Esophagus mucosa (tissue), 1 donor: ENCODE measurements around the gene PLEKHA6. TPM values are rescaled to one million over a fixed set of nuclear protein-coding genes. Genes with fewer than 3 reads are reported as not detected.

Experiments
- ATAC-seq: fragments of 200-7000 bp; cut with Tn5 transposase; one replicate; pipeline ENCODE4 v1.9.1; 2020
- total RNA-seq: library from RNA; stranded (reverse); gene quantifications from one replicate; pipeline ENCODE4 v1.2.4, GENCODE V29; 2023
- donor health status: DM: yes; HTN: yes; CAD: no.

PLEKHA6 gene
- total RNA-seq, 1 donor from 2014 or later: 11.1 TPM

DNA sequence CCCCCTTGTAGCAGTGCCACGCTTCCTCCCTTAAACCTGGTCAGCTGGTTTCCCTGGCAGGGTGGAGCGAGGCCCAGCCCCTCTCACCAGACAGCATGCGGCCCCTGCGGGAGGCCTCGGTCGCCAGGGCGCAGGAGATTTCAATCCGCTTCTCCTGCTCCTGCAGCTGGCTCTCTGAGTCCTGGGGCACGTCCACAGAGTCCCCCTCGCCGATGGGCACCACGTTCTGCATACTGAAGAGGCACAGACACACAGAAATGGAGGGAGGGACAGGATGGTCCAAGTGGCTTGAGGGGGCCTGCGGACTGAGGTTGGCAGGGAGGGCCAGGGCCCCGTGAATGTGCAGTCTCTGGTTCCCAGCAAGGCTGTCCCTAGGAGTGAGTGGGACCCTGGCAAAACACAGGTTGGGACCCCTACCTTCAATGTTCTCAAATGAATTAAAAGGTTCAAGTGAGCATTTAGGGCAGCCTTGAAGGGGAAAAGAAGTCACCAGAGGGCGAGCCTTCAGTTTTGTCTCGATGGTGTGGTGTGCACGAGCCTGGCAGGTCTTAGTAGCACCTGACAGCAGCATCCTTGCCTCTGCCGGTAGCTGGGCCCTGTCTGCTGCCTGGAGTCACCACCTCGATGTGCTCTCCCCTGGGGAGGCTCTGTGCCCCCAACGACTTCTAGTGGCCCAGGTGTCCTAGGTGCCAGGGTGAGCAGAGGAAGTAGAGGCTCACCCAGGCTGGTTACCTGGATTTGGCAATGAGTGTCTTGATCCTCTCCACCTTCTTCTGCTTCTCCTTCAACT is 131.5 kb downstream of the PLEKHA6 start:
- no peak for ATAC-seq

DNA sequence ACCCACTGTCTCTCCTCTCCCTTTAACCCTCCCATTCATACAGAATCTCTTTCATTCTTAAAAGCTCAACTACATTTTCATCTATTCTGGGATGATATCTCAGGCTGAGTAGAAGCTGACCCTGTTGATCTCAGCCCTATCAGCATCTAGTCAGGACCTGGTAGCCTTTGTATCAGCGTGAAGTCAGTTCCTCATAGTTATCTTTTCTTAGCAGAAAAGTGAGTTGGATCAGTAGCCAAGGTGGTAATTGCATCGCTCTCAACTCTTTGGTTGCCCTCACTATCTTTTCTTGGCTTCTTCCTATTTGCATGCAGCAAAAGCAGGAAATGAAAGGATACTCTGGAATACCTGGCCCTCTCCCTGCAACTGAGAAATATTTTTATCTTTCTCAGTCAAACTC is 132.4 kb downstream of the PLEKHA6 start:
- ATAC-seq: no peak

DNA sequence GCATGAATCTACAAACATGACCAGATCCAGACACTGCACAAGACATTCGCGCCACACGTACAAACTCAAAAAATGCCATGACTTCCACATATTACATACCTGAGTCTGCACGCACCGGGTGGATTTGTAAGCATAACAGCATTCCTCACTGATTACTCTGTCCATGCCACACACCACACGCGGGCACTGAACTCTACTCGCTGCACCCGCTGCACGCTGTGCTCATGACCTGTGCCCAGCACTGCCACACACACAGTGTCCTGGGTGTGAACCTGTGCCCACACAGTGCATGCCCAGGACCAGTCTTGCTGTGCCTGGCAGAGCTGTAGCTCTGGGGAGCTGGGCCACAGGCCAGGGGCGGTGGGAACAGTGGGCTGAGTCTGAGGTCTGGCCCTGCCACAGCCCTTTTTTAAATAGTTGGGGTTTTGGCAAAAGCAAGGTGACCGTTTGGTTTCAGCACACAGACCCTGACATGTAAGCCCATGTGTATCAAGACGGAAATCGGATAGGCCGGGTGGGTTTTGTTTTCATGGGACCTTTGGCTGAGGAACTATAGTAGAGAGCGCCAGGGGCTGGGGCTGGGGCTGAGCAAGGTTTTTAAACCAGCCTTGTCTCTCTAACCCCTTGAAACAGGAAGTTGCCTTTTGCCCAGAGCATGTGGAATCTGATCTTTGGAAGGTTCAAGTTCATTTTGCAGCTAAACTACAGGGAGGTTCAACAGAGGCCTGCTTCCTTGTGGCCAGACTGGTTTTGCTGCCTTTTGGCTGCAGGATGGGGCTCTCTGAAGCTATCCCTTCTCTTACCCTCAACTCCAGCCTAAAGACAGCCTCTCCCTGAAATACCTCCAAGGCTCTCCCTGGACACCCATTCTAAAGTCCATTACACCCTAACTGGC is 133.6 kb downstream of the PLEKHA6 start:
- ATAC-seq: peak; percentile 83

DNA sequence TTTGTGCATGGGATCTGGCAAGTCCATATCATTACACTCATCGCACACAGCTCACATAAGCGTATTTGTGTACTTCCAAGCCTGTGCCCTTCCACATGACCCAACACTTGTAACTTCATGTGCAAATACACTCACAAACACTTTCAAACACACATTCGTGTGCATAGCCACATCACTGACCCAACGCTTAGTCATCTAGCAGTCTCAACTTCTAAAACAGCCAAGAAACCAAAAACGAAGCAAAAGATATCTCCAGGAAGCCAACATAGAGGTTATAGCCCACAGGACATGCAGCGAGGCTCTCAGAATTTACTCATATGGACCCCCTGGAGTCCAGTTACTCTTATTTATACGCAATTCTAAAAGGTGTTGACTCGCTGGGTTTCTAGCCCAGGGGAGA is 135.1 kb downstream of the PLEKHA6 start:
- ATAC-seq: no peak

DNA sequence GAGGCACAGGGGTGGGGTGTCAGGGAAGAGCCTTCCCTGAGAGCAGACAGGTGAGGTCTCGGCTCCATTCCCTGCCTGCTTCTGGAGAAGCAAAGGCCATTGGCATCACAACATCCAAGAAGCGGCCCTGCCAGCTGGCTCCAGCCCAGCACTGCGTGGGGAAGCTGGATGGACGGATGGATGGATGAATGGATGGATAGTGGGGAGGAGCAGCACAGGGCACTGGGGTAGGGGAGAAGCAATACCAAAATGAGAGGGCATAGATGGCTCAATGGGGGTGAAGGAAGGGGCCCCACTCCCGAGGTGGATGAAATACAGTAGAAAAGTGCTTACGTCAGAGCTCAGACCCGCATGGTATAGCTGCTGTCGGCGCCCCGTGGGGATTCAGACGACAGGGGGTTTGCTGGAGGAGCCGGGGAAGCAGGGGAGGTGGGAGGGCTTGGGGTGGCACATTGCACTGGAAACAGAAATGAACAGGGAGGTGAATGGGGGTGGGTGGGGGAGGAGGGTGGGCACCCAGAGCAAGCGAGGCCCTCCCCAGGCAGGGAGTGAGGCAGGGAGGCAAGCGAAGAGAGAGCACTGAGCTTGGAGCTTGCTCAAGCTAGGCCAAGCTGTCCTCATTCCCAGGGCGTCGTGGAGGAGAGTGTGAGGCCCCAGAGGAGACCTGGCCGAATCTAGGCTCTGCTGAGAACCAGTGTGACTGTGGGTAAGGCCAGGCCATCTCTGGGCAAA is 136.4 kb downstream of the PLEKHA6 start:
- no peak for ATAC-seq

DNA sequence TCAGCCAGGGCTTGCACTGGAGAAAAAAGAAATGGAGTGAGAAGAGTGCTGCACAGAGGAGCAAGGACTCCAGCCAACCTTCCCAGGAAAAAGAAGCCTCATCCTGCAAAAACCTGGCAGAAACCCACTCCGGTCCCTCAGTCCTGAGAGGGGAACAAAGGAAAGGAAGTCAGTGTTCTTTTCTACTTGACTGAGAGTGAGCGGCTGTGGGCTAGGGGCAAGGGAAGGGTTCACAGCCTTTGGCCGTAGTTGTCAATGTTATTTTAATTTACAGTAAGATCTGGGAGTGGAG is 137.0 kb downstream of the PLEKHA6 start:
- no peak for ATAC-seq

DNA sequence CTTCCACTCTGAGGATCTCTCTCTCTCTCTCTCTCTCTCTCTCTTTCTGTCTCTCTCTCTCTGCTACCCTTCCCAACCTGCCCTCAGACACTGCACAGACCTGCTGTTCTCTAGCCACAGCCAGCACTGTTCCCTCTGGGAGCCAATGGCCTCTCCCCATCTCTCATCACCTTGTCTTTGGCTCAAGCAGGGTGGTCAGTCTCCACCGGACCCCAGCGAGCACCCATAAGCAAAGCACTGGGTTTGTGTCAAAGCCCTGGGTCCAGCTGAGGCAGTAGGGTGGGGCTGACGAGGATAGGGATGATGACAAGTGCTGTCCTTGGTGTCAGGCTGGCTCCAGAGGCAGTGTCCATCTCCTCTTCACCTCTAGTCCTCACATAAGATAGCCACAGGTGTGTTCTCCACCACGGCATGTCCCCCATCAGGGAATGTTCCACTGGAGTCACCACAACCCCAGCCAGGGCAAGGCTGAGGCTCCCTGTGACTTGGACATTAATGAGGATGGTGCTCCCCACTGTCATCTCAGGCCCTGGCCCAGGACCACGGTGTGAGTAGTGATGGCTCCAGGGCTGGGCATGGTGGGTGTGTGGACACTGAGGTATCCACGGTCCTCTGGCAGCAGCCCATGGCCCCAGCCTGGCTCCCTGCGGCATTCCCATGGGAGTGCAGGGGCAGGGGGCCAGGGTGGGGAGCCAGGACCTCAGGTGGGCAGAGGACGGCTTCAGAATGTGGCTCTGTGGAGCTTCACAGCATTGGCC is 137.5 kb downstream of the PLEKHA6 start:
- ATAC-seq: no peak

DNA sequence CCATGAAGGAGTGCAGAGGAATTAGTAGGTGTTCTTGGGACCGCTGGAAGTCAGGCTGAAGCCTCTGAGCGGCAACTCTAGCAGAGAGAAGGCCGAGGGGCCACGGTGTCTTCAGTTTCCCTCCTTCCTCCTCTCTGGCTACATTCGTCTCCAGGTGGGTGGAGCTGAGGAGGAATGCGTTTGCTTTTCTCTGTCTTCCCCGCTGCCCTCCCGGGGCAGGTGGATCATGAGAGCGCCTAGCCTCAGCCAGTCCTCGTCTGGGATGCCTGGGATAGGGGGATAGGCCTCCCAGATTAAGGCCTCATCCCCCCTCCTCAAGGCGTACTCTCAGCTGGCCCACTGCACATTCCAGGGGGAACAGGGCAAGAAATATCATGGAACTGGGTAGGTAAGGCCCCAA is 138.5 kb downstream of the PLEKHA6 start:
- no peak for ATAC-seq

DNA sequence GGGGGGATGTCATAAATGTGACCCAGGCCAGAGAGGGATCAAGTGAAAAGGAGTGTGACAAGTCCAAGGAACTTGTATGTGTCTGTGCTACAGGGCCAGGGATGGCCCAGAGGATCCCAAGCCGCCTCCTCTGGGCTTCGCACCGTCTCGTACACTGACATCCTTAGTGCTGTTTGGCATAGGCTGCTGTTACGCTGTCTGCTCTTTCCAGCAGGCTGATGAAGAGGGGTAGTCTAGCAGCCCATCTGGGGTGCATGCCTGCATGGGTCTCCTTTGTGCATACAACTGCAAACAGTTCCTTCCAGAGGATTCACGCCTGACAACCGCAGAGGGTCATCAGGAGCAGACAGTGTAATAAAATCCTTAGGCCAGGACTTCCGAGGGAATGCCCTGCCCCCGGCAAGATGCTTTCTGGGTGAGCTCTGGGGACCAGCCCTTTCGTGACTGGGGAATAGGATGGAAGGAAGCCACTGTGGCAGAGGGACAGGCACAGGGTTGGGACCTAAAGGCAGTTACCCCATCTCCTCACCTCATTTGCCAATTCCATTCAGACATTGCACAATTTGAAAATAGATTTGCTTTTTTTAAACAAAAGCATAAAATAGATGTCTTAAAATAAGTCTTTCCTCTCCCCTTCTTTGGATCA is 139.6 kb downstream of the PLEKHA6 start:
- ATAC-seq: no peak

DNA sequence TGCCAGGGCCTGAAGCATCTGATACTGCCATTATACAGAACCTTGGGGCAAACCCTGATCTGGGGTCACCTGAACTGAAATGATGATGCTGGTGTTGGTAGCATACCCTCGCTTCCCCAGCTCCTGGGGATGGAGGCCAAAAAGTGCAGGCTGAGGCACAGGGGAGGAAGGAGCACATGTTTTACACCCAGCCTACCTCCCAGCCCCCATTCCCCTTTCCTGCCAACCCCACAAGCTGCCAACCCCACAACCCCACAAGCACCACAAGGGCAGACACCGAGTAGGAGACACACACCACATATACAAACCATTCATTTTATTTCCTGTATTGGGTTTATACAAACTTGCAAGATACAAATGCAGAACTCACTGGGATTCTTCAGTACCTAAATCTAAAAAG is 141.2 kb downstream of the PLEKHA6 start:
- ATAC-seq: no peak

DNA sequence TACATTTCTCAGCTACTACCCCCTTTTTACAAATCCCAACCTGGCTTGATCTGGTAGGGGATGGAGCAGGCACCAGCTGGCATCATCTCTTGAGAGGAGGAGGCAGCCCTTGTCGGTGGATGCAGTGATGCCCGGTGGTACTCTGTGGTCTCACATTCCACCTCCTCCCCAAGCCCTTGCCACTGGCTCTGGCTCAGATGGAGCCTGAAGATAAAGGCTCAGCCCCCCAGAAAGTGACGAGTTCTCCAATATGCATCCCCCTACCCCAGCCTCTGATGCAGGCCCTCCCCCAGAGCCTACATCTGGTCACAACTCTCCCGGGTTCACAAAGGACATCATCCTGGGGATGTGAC is 142.1 kb downstream of the PLEKHA6 start:
- no peak for ATAC-seq

DNA sequence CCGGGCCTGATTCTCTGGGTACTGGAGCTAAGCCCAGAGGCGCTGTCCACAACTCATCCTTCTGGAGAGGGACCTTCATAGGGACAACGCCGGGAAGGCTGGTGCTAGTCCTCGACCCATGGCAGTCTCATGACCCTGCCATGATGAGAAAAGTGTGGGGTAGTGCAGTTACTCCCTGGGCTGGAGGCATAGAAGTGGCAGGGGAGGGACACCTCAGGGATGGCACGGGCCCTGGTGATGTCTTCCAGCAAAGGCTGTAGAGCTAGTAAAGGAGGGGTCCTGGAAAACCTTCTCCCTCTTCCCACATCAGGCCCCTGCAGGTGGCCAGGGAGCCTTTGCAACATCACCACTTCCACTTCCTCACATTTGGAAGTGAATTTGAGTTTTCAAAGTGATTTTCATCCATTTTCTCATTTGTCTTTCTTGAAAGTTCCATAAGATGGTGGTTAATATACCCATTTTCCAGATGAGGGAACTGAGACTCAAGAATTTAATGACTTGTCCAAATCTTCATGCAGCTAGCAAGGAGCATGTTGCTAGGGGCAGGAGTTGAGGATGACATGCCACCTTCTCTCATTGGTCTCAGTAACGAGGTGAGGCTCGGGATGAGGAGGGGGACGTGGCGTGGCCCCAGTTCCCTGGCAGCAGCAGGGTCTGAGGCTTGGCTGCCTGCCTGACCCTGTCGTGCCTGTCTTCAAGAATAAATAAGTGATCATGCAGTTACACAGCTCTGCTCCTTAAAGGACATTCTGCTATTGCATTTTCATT is 142.7 kb downstream of the PLEKHA6 start:
- ATAC-seq: no peak

DNA sequence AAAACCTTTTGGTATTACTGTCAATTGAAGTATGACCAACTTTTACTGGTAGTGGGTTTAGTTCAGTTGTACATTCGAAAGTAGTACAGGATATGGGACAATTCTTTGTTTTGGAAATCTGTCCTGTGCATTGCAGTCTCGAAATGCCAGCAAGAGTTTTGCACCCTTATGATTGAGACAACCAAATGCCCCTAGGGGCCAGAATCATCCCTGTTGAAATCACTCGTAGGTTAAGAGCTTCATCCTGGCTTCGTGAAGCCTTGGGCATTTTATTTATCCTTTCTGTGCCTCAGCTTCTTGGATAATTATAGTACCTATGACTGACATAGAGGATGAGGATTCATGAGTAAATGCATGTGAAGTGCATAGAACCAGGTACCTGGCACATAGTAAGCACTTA is 143.5 kb downstream of the PLEKHA6 start:
- no peak for ATAC-seq

DNA sequence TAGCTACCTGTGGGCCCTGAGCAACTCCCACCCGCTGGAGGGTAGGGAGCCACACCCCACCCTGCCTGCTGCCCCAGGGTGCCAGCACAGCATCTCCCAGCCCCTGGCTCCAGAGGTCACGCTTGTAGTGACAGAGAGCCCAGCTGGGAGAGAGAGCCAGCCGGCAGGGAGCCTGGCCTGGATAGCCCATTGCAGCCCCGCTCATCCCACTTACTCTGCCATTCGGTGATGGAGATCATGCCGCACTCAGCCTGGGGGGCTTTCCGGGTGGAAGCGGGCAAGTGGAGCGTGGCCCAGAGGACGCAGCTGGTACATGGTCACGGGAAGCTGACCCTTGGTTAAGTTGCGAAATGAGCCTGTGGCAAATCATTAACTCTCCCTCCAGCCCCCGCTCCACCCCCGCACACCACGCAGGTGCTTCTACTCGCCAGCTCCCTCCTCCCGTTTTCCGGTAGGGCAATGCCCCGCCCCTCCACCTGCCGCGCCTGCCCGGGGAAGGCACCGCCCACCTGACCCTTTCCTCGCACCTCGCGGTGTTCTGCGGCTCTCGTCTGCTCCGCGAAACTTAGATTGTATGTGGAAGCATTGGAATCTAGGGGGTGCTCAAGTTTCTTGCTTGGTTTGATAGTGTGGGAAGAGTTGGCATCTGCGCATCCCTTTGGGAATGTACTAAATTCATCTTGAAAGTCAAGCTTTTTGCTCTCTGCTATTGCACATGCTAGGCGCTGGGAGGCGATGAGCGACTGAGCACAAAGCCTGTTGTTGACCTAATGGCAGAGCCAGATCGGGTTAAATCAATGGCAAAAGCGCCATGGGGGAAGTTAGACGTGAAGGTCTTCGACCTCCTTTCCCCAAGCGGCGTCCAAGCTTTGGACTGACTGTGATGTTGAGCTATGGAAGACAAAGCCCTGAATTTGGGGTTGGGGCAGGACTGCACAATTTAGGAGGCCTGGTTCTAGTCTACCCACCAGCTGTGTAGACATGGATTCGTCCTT is 145.8 kb downstream of the PLEKHA6 start, which contains the start of gene GOLT1A:
Gene GOLT1A, minus strand, starts transcription at position 321 of the 995 bp plus-strand sequence. Its CDS starts 82 bp downstream, at position 239.
- ATAC-seq: peak; percentile 77

DNA sequence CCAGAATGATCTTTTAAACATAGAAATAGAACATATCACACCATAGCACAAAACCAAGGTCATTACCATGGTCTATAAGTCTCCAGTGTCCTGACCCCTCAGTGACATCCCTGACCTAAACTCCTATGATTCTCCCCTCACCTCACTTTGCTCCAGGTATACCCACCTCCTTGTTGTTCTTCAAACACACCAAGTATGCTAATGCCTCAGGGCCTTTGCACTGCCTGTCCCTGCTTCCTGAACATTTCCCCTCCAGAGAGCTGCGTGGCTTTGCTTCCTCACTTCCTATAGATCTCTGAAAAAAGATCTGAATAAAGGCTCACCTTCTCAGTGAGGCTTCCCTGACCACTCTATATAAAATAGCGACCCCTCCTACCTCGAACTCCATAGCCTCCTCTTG is 147.0 kb downstream of the PLEKHA6 start:
- no peak for ATAC-seq

DNA sequence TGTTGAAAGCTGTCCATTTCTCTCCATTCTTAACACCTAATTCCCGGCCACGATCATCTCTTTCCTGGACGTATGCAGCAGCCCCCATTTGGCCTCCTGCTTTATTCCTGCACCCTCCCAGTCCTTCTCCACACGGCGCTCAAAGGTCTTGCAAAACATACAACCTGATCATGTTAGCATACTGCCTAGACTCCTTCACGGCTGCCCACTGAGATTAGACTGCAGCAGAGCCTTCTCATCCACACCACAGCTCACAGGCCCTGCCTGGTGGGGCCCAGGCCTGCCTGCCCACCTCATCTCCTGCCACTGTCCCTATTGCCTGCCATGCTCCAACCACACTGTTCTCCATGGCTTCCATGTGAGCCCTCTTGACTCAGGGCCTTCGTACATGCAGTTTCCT is 148.7 kb downstream of the PLEKHA6 start:
- no peak for ATAC-seq

DNA sequence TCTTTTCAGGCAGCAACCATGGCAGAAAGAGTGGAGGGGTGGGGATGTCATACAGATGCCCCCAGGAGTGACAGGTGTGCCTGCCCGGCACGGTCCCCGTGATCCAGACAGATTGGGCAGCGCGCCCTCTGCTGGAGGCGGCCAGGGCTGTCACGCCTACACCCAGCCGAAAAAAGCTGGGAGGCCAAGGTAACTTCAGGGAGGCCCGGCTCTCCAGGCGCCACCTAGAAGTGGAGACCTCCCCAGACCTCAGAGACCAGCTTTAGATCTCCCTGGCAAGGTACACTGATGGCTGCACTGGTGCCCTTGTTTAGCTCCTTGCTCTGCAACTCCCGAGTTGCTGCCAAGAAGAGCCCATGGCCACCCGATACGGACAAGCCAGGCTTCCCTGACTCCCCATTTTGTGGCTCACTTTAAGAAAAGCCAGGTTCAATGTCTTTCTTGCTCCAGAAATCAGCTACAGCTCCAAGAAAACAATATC is 152.6 kb downstream of the PLEKHA6 start:
- ATAC-seq: peak; percentile 76

DNA sequence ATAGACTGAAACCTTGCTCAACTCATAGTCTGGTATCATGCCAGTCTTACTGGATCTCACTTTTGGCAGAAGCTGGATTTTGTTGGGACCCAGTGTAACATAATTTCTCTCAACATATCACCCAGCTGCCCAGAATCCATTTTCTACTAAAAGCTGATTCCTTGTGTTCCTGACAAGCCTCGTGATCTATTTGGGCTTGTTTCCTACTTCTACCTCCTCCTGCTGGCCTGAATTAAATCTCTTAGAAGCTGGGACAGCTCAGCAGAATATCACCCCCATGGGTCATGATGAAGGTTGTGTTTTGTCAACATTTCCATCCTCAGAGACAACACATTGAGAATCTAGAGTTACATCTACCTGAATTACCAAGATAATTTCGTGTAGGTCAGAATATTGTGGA is 153.6 kb downstream of the PLEKHA6 start:
- ATAC-seq: no peak

DNA sequence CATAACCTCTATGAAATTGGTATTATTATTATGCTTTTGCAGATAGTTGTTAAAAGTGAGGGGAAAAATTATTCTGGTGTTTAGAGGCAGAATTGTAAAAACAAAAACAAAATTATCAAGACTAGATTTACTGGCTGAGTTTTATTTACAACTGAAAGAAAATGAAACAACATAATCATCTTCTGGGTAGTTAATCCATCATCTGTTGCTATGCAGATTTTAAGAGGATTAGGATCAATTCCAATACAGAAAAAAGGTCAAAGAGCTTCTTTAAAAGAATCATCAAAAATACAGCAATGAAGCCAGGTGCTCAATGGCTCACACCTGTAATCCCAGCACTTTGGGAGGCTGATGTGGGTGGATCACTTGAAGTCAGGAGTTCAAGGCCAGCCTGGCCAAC is 154.2 kb downstream of the PLEKHA6 start:
- ATAC-seq: no peak

DNA sequence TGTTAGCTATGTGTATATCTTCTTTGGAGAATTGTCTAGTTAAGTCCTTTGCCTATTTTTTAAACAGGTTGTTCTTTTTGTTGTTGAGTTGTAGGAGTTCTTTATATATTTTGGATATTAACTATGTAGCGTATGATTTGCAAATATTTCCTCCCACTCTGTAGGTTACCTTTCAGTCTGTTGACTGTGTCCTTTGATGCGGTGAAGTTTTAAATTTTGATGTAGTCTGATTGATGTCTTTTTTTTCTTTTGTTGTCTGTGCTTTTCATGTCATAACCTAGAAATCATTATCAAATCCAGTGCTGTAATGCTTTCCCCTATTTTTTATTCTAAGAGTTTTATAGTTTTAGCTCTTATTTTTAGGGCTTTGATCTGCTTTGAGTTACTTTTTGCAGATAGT is 154.8 kb downstream of the PLEKHA6 start:
- no peak for ATAC-seq
